ENCODE data around the gene PPP2R5C.
"Not testable (repeated sequence)": the region's sequence is repeated elsewhere in the genome, so short reads cannot be mapped to it uniquely, and the experiment has no call there.

PPP2R5C gene

DNA sequence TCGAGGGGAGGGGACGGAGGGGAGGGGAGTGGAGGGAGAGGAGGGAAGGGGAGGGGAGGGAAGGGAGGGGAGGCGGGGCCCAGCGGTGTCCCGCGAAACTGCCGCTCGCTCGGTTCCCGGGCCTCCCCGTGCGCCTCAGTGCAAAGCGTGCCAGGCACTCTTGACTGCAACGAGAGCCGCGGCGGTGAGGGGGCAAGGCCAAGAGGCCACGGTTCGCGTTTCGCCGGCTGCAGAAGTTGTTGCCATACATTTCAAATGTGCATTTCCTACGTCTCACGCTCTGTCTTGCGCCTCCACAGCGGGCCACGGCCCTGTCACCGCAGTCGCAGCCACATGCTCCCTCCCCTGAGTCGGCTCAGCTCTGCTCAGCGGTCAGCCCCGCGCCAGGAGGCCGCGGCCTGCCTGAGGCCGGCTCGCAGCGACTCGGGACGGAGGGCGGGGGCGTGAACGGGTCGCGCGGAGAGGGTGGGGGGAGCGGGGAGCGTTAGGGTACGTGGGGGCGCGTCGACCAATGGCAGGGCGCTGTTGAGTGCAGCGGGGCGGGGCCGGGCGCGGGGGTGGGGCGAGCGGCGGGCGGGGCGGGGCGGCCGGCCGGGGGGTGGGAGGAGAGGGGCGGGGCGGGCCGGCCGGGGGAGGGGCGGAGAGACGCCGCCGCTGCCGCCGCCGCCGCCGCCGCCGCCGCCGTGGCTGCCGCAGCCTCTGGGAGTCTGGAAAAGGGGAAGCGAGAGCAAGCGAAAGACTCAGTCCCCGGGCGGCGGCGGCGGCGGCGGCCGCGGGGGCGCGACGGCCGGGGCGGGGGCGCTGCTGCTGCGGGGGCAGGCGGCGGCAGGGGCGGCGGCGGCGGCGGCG is at the start of gene PPP2R5C:
TSS of gene PPP2R5C (plus strand) at position 678 of the 849 bp plus-strand sequence. CDS start 185 bp downstream, outside the sequence.
- no peaks in the 10 kb centered on the region for H3K9me3 ChIP-seq
- peaks cover 7% of the 10 kb centered on the region for H3K4me1 ChIP-seq
- DNase-seq (ENCODE audit: low spot score in 2 of 2): peak; percentile 73 to 95
- in situ Hi-C loops (cut with MboI; ENCODE audit: low sequenced_read_pairs): loop anchor here (10.0 kb wide), 1 partner anchor 184 kb away; no protein-coding TSS in a partner anchor
- peak within 1 kb of the TSS; percentile 63 for H3K4me3 ChIP-seq
- peaks cover 13% of the 10 kb centered on the region for H3K36me3 ChIP-seq (replicated peaks)
- H3K27me3 ChIP-seq (ENCODE audit: low read depth): no peaks in the 10 kb centered on the region; the same call in 1 of the 2 replicates

- DNase-seq (ENCODE audit: low spot score in 2 of 2); H3K4me1 ChIP-seq: not testable (repeated sequence)
- in situ Hi-C loops (cut with MboI; ENCODE audit: low sequenced_read_pairs): loop anchor here (5.0 kb wide), 1 partner anchor 250 kb away; the partner anchor contains the start of gene DYNC1H1
Measured at GRCh38 chr14:101711857-101712233, 49.7 kb upstream of the PPP2R5C start.

DNA sequence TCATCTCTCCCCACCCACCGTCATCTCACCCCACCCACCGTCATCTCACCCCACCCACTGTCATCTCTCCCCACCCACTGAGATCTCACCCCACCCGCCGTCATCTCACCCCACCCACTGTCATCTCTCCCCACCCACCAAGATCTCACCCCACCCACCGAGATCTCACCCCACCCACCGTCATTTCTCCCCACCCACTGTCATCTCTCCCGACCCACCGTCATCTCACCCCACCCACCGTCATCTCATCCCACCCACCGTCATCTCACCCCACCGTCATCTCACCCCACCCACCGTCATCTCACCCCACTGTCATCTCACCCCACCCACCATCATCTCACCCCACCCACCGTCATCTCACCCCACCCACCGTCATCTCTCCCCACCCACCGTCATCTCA is 49.2 kb upstream of the PPP2R5C start:
- H3K4me3 ChIP-seq; H3K36me3 ChIP-seq (replicated peaks); H3K27me3 ChIP-seq (ENCODE audit: low read depth); H3K9me3 ChIP-seq; DNase-seq (ENCODE audit: low spot score in 2 of 2); H3K4me1 ChIP-seq: not testable (repeated sequence)
- in situ Hi-C loops (cut with MboI; ENCODE audit: low sequenced_read_pairs): loop anchor here (5.0 kb wide), 1 partner anchor 250 kb away; the partner anchor contains the start of gene DYNC1H1

More at GRCh38 chr14:101711857-101712233, 49.7 kb upstream of the PPP2R5C start:
- H3K4me3 ChIP-seq; H3K27me3 ChIP-seq (ENCODE audit: low read depth); H3K9me3 ChIP-seq; H3K36me3 ChIP-seq (replicated peaks): not testable (repeated sequence)

- H3K4me1 ChIP-seq; H3K4me3 ChIP-seq; H3K9me3 ChIP-seq; H3K36me3 ChIP-seq (replicated peaks); DNase-seq (ENCODE audit: low spot score in 2 of 2); H3K27me3 ChIP-seq (ENCODE audit: low read depth): not testable (repeated sequence)
- in situ Hi-C loops (cut with MboI; ENCODE audit: low sequenced_read_pairs): loop anchor here (5.0 kb wide), 1 partner anchor 249 kb away; the partner anchor contains the start of gene DYNC1H1
Measured at GRCh38 chr14:101713091-101713490, 48.4 kb upstream of the PPP2R5C start.

DNA sequence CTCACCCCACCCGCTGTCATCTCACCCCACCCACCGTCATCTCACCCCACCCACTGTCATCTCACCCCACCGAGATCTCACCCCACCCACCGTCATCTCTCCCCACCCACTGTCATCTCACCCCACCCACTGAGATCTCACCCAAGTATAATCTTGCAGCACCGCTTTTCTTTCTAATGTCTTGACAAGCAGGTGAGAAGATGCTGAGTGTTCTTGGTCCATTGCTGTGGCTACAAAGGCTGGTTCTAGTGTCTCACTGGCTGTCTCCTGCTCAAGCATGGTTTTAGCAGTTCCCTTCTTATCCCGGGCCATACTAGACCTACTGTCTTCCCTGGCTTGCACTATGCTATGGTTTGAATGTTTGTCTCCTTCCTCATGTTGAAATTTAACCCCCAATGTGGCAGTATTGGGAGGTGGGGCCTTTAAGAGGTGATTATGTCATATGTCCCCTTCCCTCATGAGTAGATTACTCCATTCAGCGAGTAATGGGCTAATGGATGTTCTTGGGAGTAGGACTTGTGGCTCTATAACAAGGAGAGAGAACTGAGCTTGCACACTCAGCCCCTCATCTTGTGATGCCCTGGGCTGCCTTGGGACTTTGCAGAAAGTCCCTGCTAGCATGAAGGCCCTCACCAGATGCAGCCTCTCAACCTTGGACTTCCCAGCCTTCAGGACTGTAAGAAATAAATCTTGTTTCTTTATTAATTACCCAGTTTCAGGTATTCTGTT is 47.7 kb upstream of the PPP2R5C start:
- DNase-seq (ENCODE audit: low spot score in 2 of 2): no peak
- H3K4me1 ChIP-seq: no peaks in the 10 kb centered on the region
- no peaks in the 10 kb centered on the region for H3K27me3 ChIP-seq (ENCODE audit: low read depth)
- in situ Hi-C loops (cut with MboI; ENCODE audit: low sequenced_read_pairs): loop anchor here (5.0 kb wide), 1 partner anchor 249 kb away; the partner anchor contains the start of gene DYNC1H1
- H3K36me3 ChIP-seq (replicated peaks): no peaks in the 10 kb centered on the region
- no peak overlapping the region for H3K4me3 ChIP-seq
- H3K9me3 ChIP-seq: no peaks in the 10 kb centered on the region

- no peaks in the 10 kb centered on the region for H3K27me3 ChIP-seq (ENCODE audit: low read depth)
- in situ Hi-C loops (cut with MboI; ENCODE audit: low sequenced_read_pairs): loop anchor here (5.0 kb wide), 1 partner anchor 248 kb away; the partner anchor contains the start of gene DYNC1H1
- no peaks in the 10 kb centered on the region for H3K36me3 ChIP-seq (replicated peaks)
- H3K4me1 ChIP-seq: no peaks in the 10 kb centered on the region
- no peak for DNase-seq (ENCODE audit: low spot score in 2 of 2)
- H3K4me3 ChIP-seq: no peak overlapping the region
- no peaks in the 10 kb centered on the region for H3K9me3 ChIP-seq
Measured at GRCh38 chr14:101714394-101714793, 47.1 kb upstream of the PPP2R5C start.

- in situ Hi-C loops (cut with MboI; ENCODE audit: low sequenced_read_pairs): no loop called here
- no peaks in the 10 kb centered on the region for H3K36me3 ChIP-seq (replicated peaks)
- no peaks in the 10 kb centered on the region for H3K4me1 ChIP-seq
- no peak overlapping the region for H3K4me3 ChIP-seq
- no peaks in the 10 kb centered on the region for H3K27me3 ChIP-seq (ENCODE audit: low read depth)
- no peaks in the 10 kb centered on the region for H3K9me3 ChIP-seq
- no peak for DNase-seq (ENCODE audit: low spot score in 2 of 2)
Measured at GRCh38 chr14:101715210-101716076, 46.1 kb upstream of the PPP2R5C start.

DNA sequence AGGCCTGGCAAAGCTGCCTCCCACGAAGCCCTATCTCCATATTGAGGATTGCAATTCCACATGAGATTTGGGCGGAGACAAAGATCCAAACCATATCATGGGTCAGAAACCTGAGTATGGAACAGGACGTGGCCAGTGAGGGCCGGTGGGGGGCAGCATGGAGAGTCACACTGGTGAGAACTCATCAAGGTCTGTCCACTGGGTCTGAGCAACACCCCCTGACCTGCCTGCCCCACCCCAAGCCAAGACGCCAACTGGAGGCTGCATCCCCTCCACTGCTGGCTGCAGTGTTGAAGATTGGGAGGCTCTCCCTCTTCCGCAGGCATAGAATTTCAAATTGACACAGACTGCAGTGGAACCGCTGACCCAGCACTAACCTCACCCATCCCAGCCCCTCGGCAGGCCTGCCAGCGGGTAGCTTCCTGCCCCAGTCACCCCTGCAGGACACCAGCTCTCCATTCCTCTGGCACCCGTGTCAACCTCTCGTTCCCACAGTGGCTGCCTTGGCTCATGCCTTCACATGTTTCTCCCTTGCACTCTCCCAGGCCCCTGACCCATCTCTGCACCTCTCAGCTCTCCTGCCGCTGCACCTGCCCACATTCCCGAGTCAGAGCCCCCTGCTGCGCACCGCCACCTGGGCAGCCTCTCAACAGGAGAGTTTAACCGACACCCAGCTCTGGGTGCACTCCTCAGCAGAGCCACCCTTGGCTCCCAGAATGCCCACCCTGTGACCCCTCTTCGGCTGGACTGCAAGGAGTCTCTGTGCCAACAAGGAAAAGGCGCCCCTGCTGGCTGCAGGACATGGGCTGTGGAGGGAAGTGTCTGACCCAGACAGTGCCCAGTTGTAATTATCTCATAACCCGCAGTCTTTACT is 45.2 kb upstream of the PPP2R5C start:
- H3K4me1 ChIP-seq: no peaks in the 10 kb centered on the region
- no peak overlapping the region for H3K4me3 ChIP-seq
- no peaks in the 10 kb centered on the region for H3K36me3 ChIP-seq (replicated peaks)
- no peak for DNase-seq (ENCODE audit: low spot score in 2 of 2)
- H3K9me3 ChIP-seq: no peaks in the 10 kb centered on the region
- in situ Hi-C loops (cut with MboI; ENCODE audit: low sequenced_read_pairs): no loop called here
- H3K27me3 ChIP-seq (ENCODE audit: low read depth): no peaks in the 10 kb centered on the region

DNA sequence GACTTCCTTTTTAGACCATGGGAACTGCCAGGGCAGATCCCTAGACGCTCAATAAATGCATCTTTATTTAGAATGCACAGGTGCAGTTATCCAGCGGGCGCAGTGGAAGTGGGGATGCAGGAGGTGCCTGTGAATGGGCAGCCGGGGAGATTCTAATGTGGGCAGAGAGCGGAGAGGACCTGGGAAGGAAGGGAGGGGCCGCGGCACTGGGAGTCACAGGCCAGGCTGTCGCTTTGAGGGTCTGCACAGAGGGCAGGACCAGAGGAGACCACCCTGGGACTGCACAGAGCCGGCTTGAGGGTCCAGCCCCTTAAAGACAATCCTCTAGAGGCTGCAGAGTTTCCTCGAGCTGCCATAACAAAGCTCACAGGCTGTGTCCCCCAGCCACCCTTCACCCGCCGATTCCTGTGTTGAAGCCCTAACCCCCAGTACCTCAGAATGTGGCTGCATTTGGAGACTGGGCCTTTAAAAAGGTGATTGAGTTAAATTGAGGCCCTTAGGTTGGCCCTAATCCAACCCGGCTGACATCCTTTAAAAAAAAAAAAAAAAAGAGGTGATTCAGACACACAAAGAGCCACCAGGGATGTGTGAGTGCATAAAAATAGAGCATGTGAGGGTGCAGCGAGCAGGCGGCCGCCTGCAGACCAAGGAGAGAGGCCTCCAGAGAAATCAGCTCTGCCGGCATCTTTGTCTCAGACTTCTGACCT is 44.4 kb upstream of the PPP2R5C start:
- Histone ChIP-seq H3K9me3 (no peaks in the 10 kb centered on the region), H3K4me3 (no peak overlapping the region), H3K4me1 (peaks cover 1% of the 10 kb centered on the region; the same call in 1 of the 2 replicates), H3K27me3 (ENCODE audit: low read depth) (no peaks in the 10 kb centered on the region), H3K36me3 (replicated peaks) (no peaks in the 10 kb centered on the region)
- no peak for DNase-seq (ENCODE audit: low spot score in 2 of 2)
- in situ Hi-C loops (cut with MboI; ENCODE audit: low sequenced_read_pairs): no loop called here

GRCh38 chr14:101717663-101718490 is 43.6 kb upstream of the PPP2R5C start:
- Histone ChIP-seq H3K9me3 (no peaks in the 10 kb centered on the region), H3K4me3 (no peak overlapping the region), H3K27me3 (ENCODE audit: low read depth) (no peaks in the 10 kb centered on the region), H3K4me1 (peaks cover 5% of the 10 kb centered on the region; the same call in 1 of the 2 replicates), H3K36me3 (replicated peaks) (no peaks in the 10 kb centered on the region)
- in situ Hi-C loops (cut with MboI; ENCODE audit: low sequenced_read_pairs): no loop called here
- no peak for DNase-seq (ENCODE audit: low spot score in 2 of 2)

GRCh38 chr14:101719045-101719645 is 42.4 kb upstream of the PPP2R5C start:
- in situ Hi-C loops (cut with MboI; ENCODE audit: low sequenced_read_pairs): no loop called here
- H3K36me3 ChIP-seq (replicated peaks): no peaks in the 10 kb centered on the region
- H3K4me1 ChIP-seq: peaks cover 5% of the 10 kb centered on the region; the same call in 1 of the 2 replicates
- H3K27me3 ChIP-seq (ENCODE audit: low read depth): no peaks in the 10 kb centered on the region
- H3K9me3 ChIP-seq: no peaks in the 10 kb centered on the region
- DNase-seq (ENCODE audit: low spot score in 2 of 2): no peak
- no peak overlapping the region for H3K4me3 ChIP-seq
